Fibroblast of gingiva (primary cell): ENCODE results near the gene SOD1.
"Not testable (repeated sequence)": the region's sequence is repeated elsewhere in the genome, so short reads cannot be mapped to it uniquely, and the experiment has no call there.

Experiments used
- DNase-seq: peaks from one replicate; pipeline ENCODE4 v3.0.0-alpha.2; 2011; ENCODE audit warnings: low read depth

The SOD1 gene

DNA sequence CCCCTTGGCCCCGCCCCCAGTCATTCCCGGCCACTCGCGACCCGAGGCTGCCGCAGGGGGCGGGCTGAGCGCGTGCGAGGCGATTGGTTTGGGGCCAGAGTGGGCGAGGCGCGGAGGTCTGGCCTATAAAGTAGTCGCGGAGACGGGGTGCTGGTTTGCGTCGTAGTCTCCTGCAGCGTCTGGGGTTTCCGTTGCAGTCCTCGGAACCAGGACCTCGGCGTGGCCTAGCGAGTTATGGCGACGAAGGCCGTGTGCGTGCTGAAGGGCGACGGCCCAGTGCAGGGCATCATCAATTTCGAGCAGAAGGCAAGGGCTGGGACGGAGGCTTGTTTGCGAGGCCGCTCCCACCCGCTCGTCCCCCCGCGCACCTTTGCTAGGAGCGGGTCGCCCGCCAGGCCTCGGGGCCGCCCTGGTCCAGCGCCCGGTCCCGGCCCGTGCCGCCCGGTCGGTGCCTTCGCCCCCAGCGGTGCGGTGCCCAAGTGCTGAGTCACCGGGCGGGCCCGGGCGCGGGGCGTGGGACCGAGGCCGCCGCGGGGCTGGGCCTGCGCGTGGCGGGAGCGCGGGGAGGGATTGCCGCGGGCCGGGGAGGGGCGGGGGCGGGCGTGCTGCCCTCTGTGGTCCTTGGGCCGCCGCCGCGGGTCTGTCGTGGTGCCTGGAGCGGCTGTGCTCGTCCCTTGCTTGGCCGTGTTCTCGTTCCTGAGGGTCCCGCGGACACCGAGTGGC, at the start of gene SOD1:
TSS of gene SOD1 (plus strand) at position 158 of the 723 bp plus-strand sequence. CDS start at position 235, 77 bp downstream.
- DNase-seq, result peak; percentile 93

DNA sequence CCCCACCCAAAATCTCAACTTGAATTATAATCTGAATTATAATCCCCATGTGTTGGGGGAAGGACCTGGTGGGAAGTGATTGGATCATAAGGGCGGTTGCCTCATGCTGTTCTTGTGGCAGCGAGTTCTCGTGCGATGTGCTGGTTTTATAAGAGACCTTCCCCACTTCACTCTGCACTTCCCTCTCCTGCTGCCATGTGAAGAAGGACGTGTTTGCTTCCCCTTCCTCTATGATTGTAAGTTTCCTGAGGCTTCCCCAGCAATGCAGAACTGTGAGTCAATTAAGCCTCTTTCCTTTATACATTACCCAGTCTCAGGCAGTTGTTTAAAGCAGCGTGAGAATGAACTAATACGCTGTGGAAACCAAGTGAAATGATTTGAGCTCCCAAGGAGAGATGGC, 48.0 kb upstream of the SOD1 start:
- no peak for DNase-seq

DNA sequence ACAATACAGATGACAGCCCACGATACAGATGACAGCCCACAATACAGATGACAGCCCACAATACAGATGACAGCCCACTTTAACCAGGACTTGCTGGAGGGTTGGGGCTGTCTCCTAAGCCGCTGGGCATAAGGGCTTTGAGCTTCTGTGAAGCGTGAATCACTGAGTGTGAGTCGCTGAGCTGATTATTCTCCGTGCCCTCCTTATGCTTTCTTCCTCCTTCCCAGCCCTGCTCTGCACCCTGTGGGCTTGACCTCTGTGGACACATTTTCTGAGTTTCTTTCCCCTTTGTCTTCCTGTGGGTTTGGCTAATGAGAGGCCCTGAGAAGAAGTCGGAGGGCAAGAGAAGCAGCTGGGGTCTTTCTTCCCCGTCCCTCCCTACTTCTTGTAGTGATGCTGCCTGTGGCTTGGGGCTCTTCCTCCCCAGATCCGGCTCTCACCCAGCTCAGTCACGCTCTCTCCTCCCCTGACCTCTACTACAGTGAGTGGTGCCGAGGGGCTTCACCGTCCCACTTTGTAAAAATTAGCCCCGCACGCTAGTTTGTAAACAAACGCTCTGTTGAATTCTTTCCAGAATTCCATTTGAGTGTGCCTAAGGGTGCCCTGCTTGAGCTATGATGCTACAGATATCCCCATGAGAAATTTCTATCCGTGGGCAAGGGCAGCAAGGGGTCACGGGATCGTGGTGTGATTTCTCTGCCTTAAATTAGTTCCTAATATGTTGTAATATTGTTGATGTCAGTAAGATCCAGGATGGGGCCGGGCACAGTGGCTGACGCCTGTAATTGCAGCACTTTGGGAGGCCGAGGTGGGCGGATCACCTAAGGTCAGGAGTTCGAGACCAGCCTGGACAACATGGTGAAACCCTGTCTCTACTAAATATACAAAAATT, 46.4 kb upstream of the SOD1 start:
- DNase-seq, result no peak

DNA sequence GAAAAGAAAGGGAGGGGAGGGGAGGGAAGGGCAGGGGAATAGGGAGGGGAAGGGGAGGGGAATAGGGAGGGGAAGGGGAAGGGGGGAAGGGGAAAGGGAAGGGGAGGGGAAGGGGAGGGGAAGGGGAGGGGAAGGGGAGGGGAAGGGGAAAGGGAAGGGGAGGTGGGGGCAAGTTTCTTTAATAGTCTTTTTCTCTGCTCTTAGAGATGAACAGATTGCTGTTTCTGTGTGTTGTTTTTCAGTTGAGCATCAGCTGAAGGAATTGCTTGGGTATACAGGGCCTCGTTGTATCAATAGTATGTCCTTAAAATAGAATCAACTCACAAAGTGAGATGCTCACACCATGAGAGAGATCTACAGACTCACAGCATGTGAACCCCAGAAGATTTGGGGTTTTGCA, 44.8 kb upstream of the SOD1 start:
- DNase-seq, result no peak

DNA sequence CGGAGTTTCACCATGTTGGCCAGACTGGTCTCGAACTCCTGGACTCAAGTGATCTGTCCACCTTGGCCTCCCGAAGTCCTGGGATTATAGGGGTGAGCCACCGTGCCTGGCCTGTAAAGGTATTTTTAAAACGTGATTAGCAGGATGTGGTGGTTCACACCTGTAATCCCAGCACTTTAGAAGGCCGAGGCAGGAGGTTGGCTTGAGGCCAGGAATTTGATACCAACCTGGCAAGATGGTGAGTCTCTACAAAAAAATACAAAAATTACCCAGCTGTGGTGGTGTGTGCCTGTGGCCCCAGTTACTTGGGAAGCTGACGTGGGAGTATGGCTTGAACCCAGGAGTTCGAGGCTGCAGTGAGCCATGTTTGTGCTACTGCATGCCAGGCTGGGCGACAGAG, 43.3 kb upstream of the SOD1 start:
- no peak for DNase-seq

DNA sequence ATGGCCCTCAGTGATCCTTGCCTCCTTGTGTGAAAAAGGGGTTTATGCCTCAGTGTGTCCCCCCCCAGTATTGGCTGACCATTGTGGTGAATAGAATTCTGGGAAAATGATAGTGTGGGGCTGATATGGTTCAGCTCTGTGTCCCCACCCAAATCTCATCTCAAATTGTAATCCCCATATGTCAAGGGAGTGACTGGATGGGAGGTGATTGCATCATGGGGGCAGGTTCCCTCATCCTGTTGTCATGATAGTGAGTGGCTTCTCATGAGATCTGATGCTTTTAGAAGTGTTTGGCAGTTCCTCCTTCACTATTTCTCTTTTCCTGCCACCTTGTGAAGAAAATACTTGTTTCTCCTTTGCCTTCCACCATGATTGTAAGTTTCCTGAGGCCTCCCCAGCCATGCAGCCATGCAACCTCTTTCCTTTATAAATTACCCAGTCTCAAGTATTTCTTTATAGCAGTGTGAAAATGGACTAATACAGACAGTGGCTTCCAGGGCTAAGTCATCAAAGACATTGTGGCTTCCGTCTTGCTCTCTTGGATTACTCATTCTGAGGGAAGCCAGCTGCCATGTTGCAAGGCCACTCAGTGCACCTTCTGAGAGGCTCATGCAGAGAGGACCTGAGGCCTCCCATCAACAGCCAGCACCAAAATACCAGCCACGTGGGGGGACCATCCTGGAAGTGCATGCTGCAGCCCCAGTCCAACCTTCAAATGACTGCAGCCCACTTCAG, 40.6 kb upstream of the SOD1 start:
- DNase-seq, result no peak

DNA sequence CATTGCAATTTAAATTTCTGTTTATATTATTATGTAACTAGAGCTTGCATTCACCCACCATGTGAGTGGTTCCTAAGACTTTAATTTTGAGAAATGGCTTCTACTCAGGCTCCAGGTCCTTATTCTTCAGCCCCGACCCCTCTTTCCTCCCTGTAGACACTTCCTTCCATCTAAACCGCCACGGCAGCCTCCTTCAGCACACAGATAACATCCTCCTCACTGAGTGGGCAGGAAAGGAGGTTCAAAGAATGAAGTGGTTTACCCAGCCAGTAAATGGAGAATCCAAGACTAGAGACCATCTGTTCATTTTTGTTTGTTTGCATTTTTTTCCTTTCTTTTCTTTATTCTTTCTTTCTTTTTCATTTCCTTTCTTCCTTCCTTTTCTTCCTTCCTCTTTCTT, 37.1 kb upstream of the SOD1 start:
- DNase-seq, result no peak

DNA sequence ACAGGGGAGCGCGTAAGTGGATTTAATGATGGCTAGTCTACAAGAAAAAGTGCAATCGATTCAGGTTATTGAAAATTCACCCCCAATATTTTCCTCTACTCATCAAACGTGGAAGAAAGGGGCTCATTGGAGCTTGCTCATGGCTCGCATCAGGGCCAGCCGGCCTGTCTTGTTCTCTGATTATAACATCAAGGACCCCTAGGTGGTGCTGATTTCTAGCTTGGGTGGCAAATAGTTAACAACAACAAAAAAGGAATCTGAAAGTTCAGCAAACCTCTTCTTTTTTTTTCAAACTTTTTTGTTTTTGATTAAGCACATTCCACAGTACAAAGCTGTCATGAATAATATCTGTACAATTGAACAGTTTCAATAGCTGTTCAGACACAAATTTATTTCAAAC, 35.8 kb upstream of the SOD1 start:
- DNase-seq, result no peak

DNA sequence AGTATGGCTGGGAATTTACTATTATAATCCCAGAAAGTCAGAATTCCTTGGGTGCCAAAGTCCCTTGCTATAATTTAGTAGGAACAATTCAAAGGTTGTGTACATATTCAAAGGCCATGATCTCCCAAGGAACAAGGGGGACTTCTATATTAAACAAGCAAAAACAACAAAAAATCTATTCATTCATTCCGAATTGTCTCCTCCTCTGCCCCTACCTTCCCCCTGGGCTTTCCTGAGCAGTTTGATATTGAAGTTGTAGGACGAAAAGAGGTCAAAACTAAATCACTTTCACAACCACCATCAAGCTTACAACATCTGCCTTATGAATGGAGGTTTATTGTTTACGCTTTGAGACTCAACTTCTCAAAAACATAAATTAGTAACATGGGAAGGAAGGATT, 35.3 kb upstream of the SOD1 start:
- DNase-seq, result no peak

DNA sequence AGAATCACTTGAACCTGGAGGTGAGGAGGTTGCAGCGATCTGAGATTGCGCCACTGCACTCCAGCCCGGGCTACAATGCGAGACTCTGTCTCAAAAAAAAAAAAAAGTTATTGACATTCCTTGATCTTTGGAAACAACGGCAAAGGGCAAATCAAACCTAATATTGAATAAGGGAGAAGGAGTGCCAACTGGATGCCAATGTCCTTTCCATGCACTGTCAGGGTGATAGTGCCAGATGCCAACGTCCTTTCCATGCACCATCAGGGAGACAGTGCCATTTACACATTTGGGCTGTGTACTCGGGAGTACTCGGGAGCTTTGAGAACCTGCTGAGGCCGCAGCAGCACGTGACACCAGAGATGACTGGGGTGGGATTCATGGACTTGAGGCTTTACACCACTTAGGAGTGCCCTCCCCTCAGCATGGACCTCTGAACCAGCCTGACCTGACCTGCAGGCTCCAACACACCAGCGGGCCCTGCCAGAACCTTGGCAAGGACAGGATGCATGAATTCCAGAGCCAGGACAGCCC, 34.5 kb upstream of the SOD1 start:
- DNase-seq, result no peak

DNA sequence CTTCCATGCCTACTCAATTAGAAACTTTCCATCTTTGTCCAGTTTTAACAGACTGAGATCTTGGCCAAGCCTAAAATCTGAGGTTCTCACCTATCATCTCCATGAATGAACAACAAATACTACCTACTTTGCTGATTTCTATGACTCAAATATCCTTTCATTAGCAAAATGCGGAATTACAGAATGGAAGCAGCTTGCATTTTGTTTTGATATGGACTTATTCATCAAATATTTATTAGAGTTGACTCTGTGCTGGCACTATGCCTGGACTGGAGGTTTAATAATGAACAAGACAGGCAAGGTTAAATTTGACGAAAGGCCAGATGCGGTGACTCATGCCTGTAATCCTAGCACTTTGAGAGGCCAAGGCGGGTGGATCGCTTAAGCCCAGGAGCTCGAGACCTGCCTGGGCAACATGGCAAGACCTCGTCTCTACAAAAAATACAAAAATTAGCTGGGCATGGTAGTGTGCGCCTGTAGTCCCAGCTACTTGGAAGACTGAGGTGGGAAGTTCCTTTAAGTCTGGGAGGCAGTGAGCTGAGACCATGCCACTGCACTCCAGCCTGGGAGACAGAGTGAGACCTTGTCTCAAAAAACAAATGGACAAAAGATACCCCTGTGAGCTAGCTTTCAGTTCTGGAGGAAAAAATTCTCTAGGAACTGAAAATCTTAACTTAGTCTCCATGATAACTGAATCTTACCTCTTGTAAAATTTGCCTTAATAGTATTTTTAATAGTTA, 29.4 kb upstream of the SOD1 start:
- DNase-seq, result peak; percentile 53

DNA sequence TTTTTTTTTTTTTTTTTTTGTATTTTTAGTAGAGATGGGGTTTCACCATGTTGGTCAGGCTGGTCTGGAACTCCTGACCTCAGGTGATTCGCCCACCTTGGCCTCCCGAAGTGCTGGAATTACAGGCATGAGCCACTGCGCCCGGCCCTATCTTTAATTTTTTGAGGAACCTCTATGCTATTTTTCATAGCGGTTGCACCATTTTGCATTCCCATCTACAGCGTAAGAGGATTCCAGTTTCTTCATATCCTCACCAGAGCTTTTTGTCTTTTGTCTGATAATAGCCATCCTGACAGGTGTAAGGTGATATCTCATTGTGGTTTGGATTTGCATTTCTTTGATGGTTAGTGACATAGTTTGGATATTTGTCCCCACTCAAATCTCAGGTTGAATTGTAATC, 27.6 kb upstream of the SOD1 start:
- DNase-seq, result not testable (repeated sequence)

DNA sequence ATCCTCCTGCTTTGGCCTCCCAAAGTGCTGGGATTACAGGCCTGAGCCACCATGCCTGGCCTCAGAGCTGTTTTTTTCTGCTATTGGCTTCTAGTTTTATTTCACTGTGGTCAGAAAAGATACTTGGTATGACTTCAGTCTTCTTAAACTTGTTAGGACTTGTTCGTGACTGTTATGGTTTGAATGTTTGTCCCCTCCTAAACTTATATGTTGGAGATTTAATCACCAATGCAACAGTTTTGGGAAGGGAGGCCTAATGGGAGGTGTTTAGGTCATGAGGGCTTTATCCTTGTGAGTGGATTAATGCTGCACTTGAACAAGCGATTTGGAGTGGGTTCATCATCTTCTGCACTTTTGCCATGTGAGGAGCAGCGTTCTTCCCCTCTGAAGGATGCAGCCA, 24.5 kb upstream of the SOD1 start:
- no peak for DNase-seq

DNA sequence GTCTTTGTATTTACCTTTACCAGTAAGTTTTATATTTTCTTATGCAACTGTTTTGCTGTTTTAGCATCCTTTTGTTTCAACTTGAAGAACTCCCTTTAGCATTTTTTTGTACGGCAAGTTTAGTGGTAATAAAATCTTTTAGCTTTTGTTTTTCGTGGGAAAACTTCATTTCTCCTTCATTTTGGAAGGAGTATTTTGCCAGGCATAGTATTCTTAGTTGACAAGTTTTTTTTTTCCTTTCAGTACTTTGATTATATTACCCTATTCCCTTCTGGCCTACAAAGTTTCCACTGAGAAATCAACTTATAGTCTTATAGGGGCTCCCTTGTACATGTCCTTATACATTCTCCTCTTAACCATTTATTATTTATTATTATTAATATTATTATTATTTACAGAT, 22.6 kb upstream of the SOD1 start:
- no peak for DNase-seq

DNA sequence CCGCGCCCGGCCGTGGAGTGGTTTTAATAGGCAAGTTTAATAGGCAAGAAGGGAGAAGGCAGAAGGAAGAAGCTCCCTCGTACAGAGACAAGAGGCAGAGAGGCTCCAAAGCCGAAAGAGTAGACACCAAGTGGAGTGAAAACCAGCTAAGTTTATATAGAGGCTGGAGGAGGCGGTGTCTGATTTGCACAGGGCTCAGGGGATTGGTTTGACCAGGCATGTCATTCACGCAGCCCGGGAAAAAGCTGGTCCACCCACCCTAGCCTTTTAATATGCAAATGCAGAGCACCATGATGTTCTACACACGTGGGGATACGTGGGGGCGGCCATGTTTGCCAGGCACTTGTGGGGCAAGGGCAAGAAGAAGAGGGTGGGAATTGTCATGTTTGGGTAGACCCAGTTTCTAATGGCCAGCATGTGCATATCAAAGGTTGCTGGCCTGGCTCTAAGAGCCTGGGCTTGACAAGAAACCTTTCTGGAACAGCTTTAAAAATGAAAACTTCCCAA, 18.0 kb upstream of the SOD1 start:
- DNase-seq, result no peak

DNA sequence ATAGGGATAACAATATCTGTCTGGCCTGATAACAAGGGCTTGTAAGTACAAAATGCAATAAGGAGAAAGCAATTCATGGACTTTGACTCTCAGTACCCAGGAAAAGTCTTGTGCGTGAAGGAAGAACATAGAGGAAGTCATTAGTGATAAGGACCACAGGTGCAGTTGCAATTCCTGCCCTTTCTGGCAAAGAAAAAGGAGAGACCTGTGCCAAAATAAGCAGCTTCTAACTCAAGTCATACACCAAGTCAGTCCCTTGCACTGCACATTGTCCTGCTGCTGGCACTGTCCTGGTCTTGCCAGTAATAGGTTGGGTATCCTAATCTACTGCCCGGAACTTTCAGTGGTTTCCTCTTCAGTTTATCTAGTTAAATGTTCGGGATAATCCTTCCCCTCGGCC, 14.8 kb upstream of the SOD1 start:
- no peak for DNase-seq

DNA sequence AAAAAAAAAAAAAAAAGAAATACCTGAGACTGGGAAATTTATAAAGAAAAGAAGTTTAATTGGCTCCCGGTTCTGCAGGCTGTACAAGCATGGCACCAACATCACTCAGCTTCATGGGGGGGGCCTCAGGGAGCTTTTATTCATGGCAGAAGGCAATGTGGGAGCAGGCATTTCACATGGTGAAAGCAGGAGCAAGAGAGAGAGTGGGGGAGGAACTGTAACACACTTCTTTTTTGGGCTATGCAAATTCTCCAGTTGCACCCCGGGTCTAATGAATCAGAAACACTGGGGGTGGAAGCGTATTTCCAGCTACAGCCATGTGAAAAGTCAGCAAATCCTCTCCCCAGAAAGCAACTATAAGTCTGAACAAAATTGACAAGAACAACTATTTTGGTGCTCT, 11.8 kb upstream of the SOD1 start:
- no peak for DNase-seq

DNA sequence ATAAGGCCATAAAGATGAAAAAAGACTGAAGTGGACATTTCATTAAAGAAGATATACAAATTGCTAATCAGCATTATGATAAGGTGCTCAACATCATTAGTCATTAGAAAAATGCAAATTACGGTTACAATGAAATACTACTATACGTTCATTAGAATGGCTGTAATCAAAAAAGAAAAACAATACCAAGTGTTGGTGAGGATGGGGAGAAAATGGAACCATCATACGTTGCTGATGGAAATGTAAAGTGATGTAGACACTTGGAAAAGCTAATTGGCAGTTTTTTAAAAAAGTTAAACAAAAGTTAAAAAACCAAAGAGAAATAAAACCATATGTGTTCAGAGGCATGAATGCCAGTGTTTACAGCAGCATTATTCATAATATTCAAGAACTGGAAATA, 8.6 kb upstream of the SOD1 start:
- no peak for DNase-seq

DNA sequence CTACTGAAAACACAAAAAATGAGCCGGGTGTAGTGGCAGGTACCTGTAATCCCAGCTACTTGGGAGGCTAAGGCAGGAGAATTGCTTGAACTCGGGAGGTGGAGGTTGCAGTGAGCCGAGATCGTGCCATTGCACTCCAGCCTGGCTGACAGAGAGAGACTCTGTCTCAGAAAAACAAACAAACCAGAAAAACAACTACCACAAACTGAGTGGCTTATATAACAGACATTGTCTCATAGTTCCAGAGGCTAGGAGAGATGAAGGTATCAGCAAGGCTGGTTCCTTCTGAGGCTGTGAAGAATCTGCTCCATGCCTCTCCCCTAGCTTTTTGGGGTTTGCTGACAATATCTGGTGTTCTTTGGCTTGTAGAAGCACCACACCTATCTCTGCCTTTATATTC, 8.0 kb upstream of the SOD1 start:
- not testable (repeated sequence) for DNase-seq

DNA sequence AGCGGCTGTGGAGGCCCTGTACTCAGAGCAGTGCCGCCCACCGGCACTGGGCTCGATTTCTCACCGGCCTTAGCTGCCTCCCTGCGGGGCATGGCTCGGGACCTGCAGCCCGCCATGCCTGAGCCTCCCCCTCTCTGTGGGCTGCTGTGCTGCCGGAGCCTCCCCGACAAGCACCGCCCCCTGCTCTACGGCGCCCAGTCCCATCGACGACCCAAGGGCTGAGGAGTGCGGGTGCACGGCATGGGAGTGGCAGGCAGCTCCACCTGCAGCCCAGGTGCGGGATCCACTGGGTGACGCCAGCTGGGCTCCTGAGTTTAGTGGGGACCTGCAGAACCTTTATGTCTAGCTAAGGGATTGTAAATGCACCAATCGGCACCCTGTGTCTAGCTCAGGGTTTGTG, 5.2 kb upstream of the SOD1 start:
- DNase-seq, result no peak

DNA sequence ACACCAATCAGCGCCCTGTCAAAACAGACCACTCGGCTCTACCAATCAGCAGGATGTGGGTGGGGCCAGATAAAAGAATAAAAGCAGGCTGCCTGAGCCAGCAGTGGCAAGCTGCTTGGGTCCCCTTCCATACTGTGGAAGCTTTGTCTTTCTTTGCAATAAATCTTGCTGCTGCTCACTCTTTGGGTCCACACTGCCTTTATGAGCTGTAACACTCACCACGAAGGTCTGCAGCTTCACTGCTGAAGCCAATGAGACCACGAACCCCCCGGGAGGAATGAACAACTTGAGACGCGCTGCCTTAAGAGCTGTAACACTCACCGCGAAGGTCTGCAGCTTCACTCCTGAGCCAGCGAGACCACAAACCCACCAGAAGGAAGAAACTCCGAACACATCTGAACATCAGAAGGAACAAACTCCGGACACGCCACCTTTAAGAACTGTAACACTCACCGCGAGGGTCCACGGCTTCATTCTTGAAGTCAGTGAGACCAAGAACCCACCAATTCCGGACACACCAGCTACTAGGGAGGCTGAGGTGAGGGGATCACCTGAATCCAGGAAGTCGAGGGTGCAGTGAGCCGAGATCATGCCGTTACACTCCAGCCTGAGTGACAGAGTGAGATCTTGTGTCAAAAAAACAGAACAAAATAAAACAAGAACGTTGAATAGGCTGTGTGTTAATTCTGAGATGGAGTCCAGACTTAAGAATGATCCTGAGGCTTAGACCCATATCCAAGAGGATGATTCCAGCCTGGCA, 4.5 kb upstream of the SOD1 start:
- DNase-seq, result not testable (repeated sequence)
